ENCODE results near the gene TSHZ2. TPM values are rescaled to one million over a fixed set of nuclear protein-coding genes. Genes with fewer than 3 reads are reported as not detected.

Gene TSHZ2
- total RNA-seq, 6 experiments from 2014 or later, result 14.2 to 28.1 (median 21.0) TPM

GRCh38 chr20:53245574-53245973 lies 273.4 kb downstream of the TSHZ2 start:
- no peak for DNase-seq
- H3K9me3 ChIP-seq, result no peaks in the 10 kb centered on the region
- peak in 1 of 4 donors; percentile 23 for ATAC-seq
- no peak for TF ChIP-seq POLR2A (IDR thresholded peaks at IDR 0.05)
- TF ChIP-seq, protein P1, sequence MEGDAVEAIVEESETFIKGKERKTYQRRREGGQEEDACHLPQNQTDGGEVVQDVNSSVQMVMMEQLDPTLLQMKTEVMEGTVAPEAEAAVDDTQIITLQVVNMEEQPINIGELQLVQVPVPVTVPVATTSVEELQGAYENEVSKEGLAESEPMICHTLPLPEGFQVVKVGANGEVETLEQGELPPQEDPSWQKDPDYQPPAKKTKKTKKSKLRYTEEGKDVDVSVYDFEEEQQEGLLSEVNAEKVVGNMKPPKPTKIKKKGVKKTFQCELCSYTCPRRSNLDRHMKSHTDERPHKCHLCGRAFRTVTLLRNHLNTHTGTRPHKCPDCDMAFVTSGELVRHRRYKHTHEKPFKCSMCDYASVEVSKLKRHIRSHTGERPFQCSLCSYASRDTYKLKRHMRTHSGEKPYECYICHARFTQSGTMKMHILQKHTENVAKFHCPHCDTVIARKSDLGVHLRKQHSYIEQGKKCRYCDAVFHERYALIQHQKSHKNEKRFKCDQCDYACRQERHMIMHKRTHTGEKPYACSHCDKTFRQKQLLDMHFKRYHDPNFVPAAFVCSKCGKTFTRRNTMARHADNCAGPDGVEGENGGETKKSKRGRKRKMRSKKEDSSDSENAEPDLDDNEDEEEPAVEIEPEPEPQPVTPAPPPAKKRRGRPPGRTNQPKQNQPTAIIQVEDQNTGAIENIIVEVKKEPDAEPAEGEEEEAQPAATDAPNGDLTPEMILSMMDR (IDR thresholded peaks at IDR 0.05), result no peak
- intact Hi-C loops (cut with DNase I), result no loop called here
- H3K4me1 ChIP-seq, result no peaks in the 10 kb centered on the region
- H3K27ac ChIP-seq, result no peak overlapping the region
- 100% methylated on average over 1 of the region's 1 CpG for WGBS (ENCODE audit: insufficient coverage, low coverage, low lambda C conversion rate, missing lambda C conversion rate)
- H3K27me3 ChIP-seq, result no peaks in the 10 kb centered on the region
- no peak overlapping the region for H3K4me3 ChIP-seq
- no peaks in the 10 kb centered on the region for H3K36me3 ChIP-seq

- ATAC-seq, result no peak
- WGBS (ENCODE audit: insufficient coverage, low coverage, low lambda C conversion rate, missing lambda C conversion rate), result 80% methylated on average over 9 of the region's 9 CpGs
- Histone ChIP-seq H3K4me1 (no peaks in the 10 kb centered on the region), H3K36me3 (no peaks in the 10 kb centered on the region), H3K4me3 (no peak overlapping the region), H3K27me3 (no peaks in the 10 kb centered on the region), H3K27ac (no peak overlapping the region), H3K9me3 (no peaks in the 10 kb centered on the region)
- DNase-seq, result no peak
- intact Hi-C loops (cut with DNase I), result no loop called here
- TF ChIP-seq, protein P1 (IDR thresholded peaks at IDR 0.05), result no peak
- TF ChIP-seq POLR2A (IDR thresholded peaks at IDR 0.05), result no peak
These were observed 275.4 kb downstream of the TSHZ2 start for GRCh38 chr20:53247468-53248103.

GRCh38 chr20:53250456-53250855 lies 278.3 kb downstream of the TSHZ2 start:
- H3K4me1 ChIP-seq, result no peaks in the 10 kb centered on the region
- H3K36me3 ChIP-seq, result no peaks in the 10 kb centered on the region
- WGBS (ENCODE audit: insufficient coverage, low coverage, low lambda C conversion rate, missing lambda C conversion rate), result 58% methylated on average over 3 of the region's 4 CpGs
- no peak for DNase-seq
- ATAC-seq, result no peak
- H3K9me3 ChIP-seq, result no peaks in the 10 kb centered on the region
- no peak overlapping the region for H3K27ac ChIP-seq
- TF ChIP-seq, protein P1 (IDR thresholded peaks at IDR 0.05), result no peak
- no peak for TF ChIP-seq POLR2A (IDR thresholded peaks at IDR 0.05)
- H3K27me3 ChIP-seq, result no peaks in the 10 kb centered on the region
- intact Hi-C loops (cut with DNase I), result no loop called here
- H3K4me3 ChIP-seq, result no peak overlapping the region

DNA sequence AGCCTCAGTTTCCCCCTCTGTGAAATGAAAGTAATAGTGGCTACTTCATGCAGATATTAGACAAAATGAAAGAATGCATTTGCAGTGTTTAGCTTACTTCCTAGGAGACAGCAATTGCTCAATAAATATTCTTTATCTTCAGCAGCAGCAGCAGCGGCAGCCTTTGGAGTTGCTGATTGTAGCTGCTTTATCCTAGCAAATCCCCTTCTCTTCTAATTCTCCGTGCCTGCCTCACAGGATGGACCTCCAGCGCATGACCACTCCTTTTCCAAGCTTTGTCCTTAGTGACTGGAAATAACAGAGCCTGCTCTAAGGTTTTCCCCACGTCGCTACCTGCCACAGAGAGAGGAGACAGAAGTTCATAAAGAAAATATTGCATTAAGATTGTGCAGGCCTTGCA lies 279.8 kb downstream of the TSHZ2 start:
- Histone ChIP-seq H3K9me3 (no peaks in the 10 kb centered on the region), H3K4me1 (no peaks in the 10 kb centered on the region), H3K27ac (no peak overlapping the region), H3K4me3 (no peak overlapping the region), H3K27me3 (no peaks in the 10 kb centered on the region), H3K36me3 (no peaks in the 10 kb centered on the region)
- no peak for ATAC-seq
- DNase-seq, result no peak
- intact Hi-C loops (cut with DNase I), result no loop called here
- no peak for TF ChIP-seq POLR2A (IDR thresholded peaks at IDR 0.05)
- TF ChIP-seq, protein P1 (IDR thresholded peaks at IDR 0.05), result no peak
- 80% methylated on average over 5 of the region's 5 CpGs for WGBS (ENCODE audit: insufficient coverage, low coverage, low lambda C conversion rate, missing lambda C conversion rate)
